Measurements from ENCODE around the gene LRBA. TPM values are rescaled to one million over a fixed set of nuclear protein-coding genes. Genes with fewer than 3 reads are reported as not detected.

LRBA gene
- total and polyA plus RNA-seq, 9 of the 15 experiments (the other 6 are each of a cell fraction or from before 2014, with no cell fraction given): 24.2 to 88.7 (median 59.7) TPM

DNA sequence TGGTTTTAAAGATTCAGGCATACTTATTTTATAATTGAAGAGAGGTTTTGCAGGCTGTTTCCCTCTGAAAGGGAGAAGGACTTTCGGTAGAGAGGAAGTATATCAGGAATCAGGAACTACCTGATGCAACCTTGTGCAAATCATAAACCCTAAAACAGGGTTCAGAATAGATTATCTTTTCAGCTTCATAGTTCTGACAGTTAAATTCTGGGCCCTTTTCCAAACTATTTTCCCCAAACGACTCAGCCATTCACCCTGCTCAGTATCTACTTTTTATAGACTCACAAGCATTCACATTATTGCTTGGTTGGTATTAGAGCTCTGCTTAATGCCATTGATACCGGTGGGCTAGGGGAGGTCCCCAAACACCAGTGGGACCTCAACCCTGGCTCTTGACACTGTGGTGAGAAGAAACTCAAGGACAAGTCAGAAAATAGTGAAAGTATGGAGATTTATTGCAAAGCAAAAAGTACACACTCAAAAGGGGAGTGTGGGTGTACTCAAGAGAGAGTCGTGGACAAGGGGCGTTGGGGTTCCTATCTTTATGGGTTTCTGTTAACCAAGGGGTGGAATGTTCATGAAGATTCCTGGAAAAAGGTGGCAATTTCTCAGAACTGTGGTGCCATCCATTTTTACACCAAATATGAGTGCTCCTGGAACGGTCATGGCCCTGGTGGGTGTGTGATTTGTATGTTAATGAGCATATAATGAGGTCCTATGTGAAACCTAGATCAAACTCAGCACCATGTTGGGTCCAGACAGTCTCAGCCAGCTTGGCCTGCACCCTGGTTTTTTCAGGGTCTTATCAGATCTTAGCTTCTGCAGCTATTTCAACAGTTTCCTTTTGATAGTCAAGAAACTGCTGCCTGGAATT lies 698.5 kb downstream of the LRBA start (continued):
- TF ChIP-seq E2F6 (IDR thresholded peaks at IDR 0.05; ENCODE audit: borderline replicate concordance in 1 of 2, extremely low read depth in 1 of 2, insufficient read depth in 1 of 2, insufficient read length in 1 of 2, low read depth in 1 of 2, low read length in 1 of 2, poor library complexity in 1 of 2, severe bottlenecking in 1 of 2) (no peak), ATF3 (IDR thresholded peaks at IDR 0.05) (peak; percentile 90), ATF3 (CRISPR knock-in tag; conservative IDR thresholded peaks at IDR 0.05) (no peak), HNRNPUL1 (IDR thresholded peaks at IDR 0.05; ENCODE audit: low read length) (no peak), EHMT2 (IDR thresholded peaks at IDR 0.05) (no peak), RFX1 (IDR thresholded peaks at IDR 0.05) (no peak), ZNF561 (CRISPR knock-in tag; conservative IDR thresholded peaks at IDR 0.05) (no peak), KLF1 (tag; IDR thresholded peaks at IDR 0.05) (no peak), ZNF830 (CRISPR knock-in tag; IDR thresholded peaks at IDR 0.05) (no peak), ZNF239 (CRISPR knock-in tag; IDR thresholded peaks at IDR 0.05) (peak; percentile 76), FOSL1 (tag; conservative IDR thresholded peaks at IDR 0.05) (peak; percentile 43), POLR2G (IDR thresholded peaks at IDR 0.05; ENCODE audit: low read depth, low read length) (no peak), SRF (CRISPR knock-in tag; IDR thresholded peaks at IDR 0.05) (no peak), GTF2A2 (tag; IDR thresholded peaks at IDR 0.05) (peak; percentile 42; the same call in 1 of the 2 replicates), GATAD2B (IDR thresholded peaks at IDR 0.05; ENCODE audit: borderline replicate concordance) (no peak), RFX7 (CRISPR knock-in tag; IDR thresholded peaks at IDR 0.05) (no peak), NR1H2 (CRISPR knock-in tag; IDR thresholded peaks at IDR 0.05) (no peak), ZNF644 (tag; IDR thresholded peaks at IDR 0.05; ENCODE audit: low read depth) (peak; percentile 92), HDAC6 (IDR thresholded peaks at IDR 0.05; ENCODE audit: low read depth, low read length) (no peak), IRF9 (tag; IDR thresholded peaks at IDR 0.05) (peak; percentile 64; the same call in 1 of the 2 replicates)
- TF ChIP-seq, protein P1, sequence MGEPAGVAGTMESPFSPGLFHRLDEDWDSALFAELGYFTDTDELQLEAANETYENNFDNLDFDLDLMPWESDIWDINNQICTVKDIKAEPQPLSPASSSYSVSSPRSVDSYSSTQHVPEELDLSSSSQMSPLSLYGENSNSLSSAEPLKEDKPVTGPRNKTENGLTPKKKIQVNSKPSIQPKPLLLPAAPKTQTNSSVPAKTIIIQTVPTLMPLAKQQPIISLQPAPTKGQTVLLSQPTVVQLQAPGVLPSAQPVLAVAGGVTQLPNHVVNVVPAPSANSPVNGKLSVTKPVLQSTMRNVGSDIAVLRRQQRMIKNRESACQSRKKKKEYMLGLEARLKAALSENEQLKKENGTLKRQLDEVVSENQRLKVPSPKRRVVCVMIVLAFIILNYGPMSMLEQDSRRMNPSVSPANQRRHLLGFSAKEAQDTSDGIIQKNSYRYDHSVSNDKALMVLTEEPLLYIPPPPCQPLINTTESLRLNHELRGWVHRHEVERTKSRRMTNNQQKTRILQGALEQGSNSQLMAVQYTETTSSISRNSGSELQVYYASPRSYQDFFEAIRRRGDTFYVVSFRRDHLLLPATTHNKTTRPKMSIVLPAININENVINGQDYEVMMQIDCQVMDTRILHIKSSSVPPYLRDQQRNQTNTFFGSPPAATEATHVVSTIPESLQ (CRISPR knock-in tag; IDR thresholded peaks at IDR 0.05): no peak

All from K562 (cell line).